Astrocyte (in vitro differentiated cells and primary cell): ENCODE results near the gene EHD4.

ENCODE experiments used
- EZH2 ChIP-seq: IDR thresholded peaks from 2 replicates; pipeline ENCODE4 v1.6.1; 2012; ENCODE audit warnings: mild to moderate bottlenecking, low read length, inconsistent platforms; ENCODE audit not compliant: insufficient read depth
- TF ChIP-seq, protein P1 (sequence below): IDR thresholded peaks from 2 replicates; pipeline ENCODE4 v1.5.1; 2011; ENCODE audit warnings: low read depth, mild to moderate bottlenecking, inconsistent platforms, low read length, moderate library complexity; ENCODE audit not compliant: insufficient read depth

DNA sequence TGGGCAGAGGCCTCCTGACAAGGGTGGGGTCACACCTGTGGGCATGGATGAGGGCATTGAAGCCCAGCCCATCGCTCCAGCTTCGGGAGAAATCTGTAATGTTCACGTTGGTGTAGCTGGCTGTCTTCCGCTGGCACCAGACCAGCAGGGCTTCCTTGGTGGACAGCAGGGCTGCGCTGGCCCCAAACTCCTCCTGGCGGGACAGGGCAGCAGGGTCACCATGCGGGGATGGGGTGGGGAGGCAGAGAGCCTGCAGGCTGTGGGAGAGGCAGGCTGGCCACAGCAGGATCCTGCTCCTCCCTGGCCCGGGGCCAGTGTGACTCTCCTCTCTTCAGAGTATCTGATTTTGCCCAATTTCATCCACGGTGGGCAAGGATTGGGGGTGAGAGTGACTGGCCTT, 84.5 kb downstream of the EHD4 start:
- TF ChIP-seq, protein P1, sequence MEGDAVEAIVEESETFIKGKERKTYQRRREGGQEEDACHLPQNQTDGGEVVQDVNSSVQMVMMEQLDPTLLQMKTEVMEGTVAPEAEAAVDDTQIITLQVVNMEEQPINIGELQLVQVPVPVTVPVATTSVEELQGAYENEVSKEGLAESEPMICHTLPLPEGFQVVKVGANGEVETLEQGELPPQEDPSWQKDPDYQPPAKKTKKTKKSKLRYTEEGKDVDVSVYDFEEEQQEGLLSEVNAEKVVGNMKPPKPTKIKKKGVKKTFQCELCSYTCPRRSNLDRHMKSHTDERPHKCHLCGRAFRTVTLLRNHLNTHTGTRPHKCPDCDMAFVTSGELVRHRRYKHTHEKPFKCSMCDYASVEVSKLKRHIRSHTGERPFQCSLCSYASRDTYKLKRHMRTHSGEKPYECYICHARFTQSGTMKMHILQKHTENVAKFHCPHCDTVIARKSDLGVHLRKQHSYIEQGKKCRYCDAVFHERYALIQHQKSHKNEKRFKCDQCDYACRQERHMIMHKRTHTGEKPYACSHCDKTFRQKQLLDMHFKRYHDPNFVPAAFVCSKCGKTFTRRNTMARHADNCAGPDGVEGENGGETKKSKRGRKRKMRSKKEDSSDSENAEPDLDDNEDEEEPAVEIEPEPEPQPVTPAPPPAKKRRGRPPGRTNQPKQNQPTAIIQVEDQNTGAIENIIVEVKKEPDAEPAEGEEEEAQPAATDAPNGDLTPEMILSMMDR = no peak
- no peak for TF ChIP-seq EZH2
